OCI-LY7 (cell line): ENCODE results near the gene ZNF775. TPM values are rescaled to one million over a fixed set of nuclear protein-coding genes. Genes with fewer than 3 reads are reported as not detected.

Source experiments
- BruUV-seq: library from RNA; stranded (reverse); fragments of 400-500 nt; replicated peaks from 2 replicates; lab custom pipeline; 2021; lab: Mats Ljungman, UMichigan
- CTCF ChIA-PET: fragments of 300-600 bp; sonication (Branson Sonifier 250); formaldehyde crosslinking; loops from one replicate; lab custom pipeline; 2022; ENCODE audit warnings: antibody characterized with exemption; ENCODE audit not compliant: unreplicated experiment; lab: Charles Lee
- POLR2A ChIA-PET: fragments of 300-600 bp; sonication (Branson Sonifier 250); formaldehyde crosslinking; loops from one replicate; lab custom pipeline; 2022; ENCODE audit warnings: antibody characterized with exemption; lab: Charles Lee
- DNase-seq: peaks from one replicate; pipeline ENCODE4 v3.0.0-alpha.2; 2015; ENCODE audit warnings: low spot score
- H2AFZ ChIP-seq: fragments of 200-600 bp; sonication (generic), shearing (Covaris generic); 2 replicates; pipeline ENCODE4 v1.6.1; 2014; ENCODE audit warnings: mild to moderate bottlenecking, antibody characterized with exemption, low read length, moderate library complexity
- H3K27ac ChIP-seq: fragments of 200-600 bp; sonication (generic); 2 replicates; pipeline ENCODE4 v1.5.1; 2014; ENCODE audit warnings: mixed run types, low read depth, mild to moderate bottlenecking, moderate library complexity, low read length, inconsistent platforms; ENCODE audit not compliant: poor library complexity, severe bottlenecking
- H3K36me3 ChIP-seq: fragments of 200-600 bp; sonication (generic); 2 replicates; pipeline ENCODE4 v1.6.1; 2014; ENCODE audit warnings: mild to moderate bottlenecking, antibody characterized with exemption, low read length, moderate library complexity, mixed read lengths; ENCODE audit not compliant: insufficient read depth
- H3K4me1 ChIP-seq: fragments of 200-600 bp; sonication (generic); 2 replicates; pipeline ENCODE4 v1.5.1; 2014; ENCODE audit warnings: mild to moderate bottlenecking, low read length; ENCODE audit not compliant: insufficient read depth, poor library complexity, severe bottlenecking
- H3K4me2 ChIP-seq: fragments of 200-600 bp; sonication (generic); 2 replicates; pipeline ENCODE4 v1.6.1; 2014; ENCODE audit warnings: mild to moderate bottlenecking, low read length
- H3K4me3 ChIP-seq: fragments of 200-600 bp; sonication (generic); 2 replicates; pipeline ENCODE4 v1.5.1; 2014; ENCODE audit warnings: mild to moderate bottlenecking, low read depth, low read length; ENCODE audit not compliant: poor library complexity, severe bottlenecking
- H3K79me2 ChIP-seq: fragments of 200-600 bp; sonication (generic); 2 replicates; pipeline ENCODE4 v1.6.1; 2016; ENCODE audit warnings: low read depth, mild to moderate bottlenecking, low read length, moderate library complexity, mixed read lengths; ENCODE audit not compliant: insufficient read depth
- H3K9me2 ChIP-seq: fragments of 200-600 bp; sonication (generic); 2 replicates; pipeline ENCODE4 v1.6.1; 2016; ENCODE audit warnings: mild to moderate bottlenecking, low read length, mixed read lengths; ENCODE audit not compliant: insufficient read depth
- H3K9me3 ChIP-seq: fragments of 200-600 bp; sonication (generic); 2 replicates; pipeline ENCODE4 v1.6.1; 2014; ENCODE audit warnings: mild to moderate bottlenecking, mixed run types, low read length, mixed read lengths
- H4K20me1 ChIP-seq: fragments of 200-600 bp; sonication (generic); 2 replicates; pipeline ENCODE4 v1.6.1; 2014; ENCODE audit warnings: mild to moderate bottlenecking, antibody characterized with exemption, low read length, moderate library complexity, mixed read lengths; ENCODE audit not compliant: insufficient read depth
- EZH2phosphoT487 ChIP-seq: fragments of 200-600 bp; sonication (generic); IDR thresholded peaks from 2 replicates; pipeline ENCODE4 v1.6.1; 2018; ENCODE audit warnings: low read depth, borderline replicate concordance, mild to moderate bottlenecking, mixed run types, antibody characterized with exemption, low read length, moderate library complexity, mixed read lengths
- intact Hi-C: fragments of 100-400 bp; cut with micrococcal nuclease; formaldehyde crosslinking; loops from one replicate; pipeline ENCODE4 v1.10.0; 2022; ENCODE audit not compliant: unreplicated experiment
- total RNA-seq, 2 experiments: library from RNA; depleted of rRNA in 1 of 2; stranded (reverse); fragments of >200 nt in 1 of 2; shearing (Covaris generic) in 1 of 2; gene quantifications; 2 replicates each; pipeline ENCODE4 v1.2.3, GENCODE V29; 2014 to 2022
- TF ChIP-seq, protein P1 (sequence below): fragments of 200-600 bp; sonication (generic); conservative IDR thresholded peaks from 2 replicates; pipeline ENCODE4 v1.5.1; 2014; ENCODE audit warnings: mild to moderate bottlenecking, antibody characterized with exemption, low read length, moderate library complexity, mixed read lengths

ZNF775 gene
- total RNA-seq, 2 experiments from 2014 or later, result 4.7 to 6.5 TPM

DNA sequence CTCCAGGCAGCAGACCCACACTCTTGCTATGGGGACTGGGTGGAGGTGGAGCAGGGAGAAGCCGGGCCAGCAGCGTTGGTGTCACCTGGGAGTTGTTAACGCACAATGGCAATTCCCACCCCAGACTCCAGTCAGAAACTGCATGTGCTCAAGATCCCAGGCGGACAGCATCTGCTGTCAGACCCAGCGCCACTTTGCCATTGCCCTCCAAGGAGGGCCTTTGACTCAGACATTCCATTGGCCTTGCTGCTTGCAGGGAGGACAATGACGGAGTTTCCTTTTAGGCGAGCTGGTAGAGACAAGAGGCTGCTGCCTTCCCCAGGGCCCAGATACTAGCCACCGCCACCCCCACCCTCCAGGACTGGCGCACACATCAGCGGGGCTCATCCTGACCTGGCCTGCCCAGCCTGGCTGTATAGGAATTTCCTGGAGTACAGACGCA is 34.5 kb downstream of the ZNF775 start:
- CTCF ChIA-PET, result no interaction called here
- Histone ChIP-seq H2AFZ (no peak overlapping the region), H3K36me3 (peaks cover 6% of the 10 kb centered on the region; the same call in 1 of the 2 replicates), H3K4me2 (no peak overlapping the region), H3K79me2 (no peaks in the 10 kb centered on the region), H3K4me3 (no peak overlapping the region), H4K20me1 (no peaks in the 10 kb centered on the region), H3K9me2 (no peaks in the 10 kb centered on the region), H3K9me3 (no peaks in the 10 kb centered on the region), H3K27ac (no peak overlapping the region), H3K4me1 (no peaks in the 10 kb centered on the region)
- no peak for TF ChIP-seq EZH2phosphoT487
- TF ChIP-seq, protein P1, sequence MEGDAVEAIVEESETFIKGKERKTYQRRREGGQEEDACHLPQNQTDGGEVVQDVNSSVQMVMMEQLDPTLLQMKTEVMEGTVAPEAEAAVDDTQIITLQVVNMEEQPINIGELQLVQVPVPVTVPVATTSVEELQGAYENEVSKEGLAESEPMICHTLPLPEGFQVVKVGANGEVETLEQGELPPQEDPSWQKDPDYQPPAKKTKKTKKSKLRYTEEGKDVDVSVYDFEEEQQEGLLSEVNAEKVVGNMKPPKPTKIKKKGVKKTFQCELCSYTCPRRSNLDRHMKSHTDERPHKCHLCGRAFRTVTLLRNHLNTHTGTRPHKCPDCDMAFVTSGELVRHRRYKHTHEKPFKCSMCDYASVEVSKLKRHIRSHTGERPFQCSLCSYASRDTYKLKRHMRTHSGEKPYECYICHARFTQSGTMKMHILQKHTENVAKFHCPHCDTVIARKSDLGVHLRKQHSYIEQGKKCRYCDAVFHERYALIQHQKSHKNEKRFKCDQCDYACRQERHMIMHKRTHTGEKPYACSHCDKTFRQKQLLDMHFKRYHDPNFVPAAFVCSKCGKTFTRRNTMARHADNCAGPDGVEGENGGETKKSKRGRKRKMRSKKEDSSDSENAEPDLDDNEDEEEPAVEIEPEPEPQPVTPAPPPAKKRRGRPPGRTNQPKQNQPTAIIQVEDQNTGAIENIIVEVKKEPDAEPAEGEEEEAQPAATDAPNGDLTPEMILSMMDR, result no peak
- BruUV-seq, result no TSS peak
- intact Hi-C loops, result no loop called here
- DNase-seq, result no peak
- POLR2A ChIA-PET, result no interaction called here

DNA sequence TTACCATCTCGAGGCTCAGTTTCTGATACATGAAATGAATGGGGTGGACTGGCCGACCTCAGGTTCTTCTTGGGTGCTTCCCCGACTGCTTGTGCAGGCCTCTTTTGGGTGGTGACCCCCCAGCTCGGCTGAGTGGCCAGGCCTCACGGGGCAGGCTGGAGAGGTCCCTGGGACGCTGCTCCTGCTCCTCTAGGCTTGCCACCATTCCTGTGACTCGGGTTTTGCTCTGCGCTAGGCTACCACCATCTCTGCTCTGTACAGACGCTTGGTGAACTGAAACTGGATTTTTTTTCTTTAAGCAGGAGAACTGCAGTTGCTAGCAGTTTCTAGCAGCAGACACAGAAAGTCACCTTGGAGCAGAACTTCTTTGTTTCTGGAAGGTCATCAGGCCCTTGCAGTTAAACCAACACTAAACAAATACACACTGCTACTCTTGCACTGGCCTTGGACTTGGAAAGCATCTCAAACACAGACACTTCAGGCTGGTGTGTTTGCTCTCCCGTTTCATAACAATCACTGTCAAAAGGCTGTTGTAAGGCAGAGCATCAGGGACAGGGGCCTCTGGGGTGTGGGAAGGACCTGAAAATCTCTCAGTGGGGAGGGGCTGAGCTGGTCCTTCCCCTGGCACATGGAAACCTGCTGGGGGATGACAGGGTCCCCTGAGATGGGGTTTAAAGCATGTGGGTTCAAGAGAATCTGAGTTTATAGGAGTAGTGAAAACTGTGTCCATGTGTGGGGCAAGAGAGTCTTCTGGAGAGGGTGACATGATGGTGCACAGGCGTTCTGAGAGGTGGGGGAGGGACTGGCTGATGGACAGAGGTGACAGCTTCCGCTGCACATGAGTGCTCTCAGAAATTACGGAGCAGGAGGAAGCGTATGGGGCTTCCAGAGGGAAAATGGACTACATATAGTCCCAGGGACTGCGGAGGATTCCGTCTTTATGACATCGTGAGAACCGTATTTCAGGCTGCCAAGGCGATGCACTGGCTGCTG is 36.3 kb downstream of the ZNF775 start:
- no TSS peak for BruUV-seq
- CTCF ChIA-PET, result no interaction called here
- intact Hi-C loops, result no loop called here
- Histone ChIP-seq H3K79me2 (no peaks in the 10 kb centered on the region), H3K4me2 (no peak overlapping the region), H2AFZ (no peak overlapping the region), H3K9me2 (no peaks in the 10 kb centered on the region), H3K36me3 (peaks cover 5% of the 10 kb centered on the region; the same call in 1 of the 2 replicates), H3K4me3 (no peak overlapping the region), H3K9me3 (no peaks in the 10 kb centered on the region), H4K20me1 (no peaks in the 10 kb centered on the region), H3K4me1 (no peaks in the 10 kb centered on the region), H3K27ac (no peak overlapping the region)
- TF ChIP-seq, protein P1, result no peak
- no peak for TF ChIP-seq EZH2phosphoT487
- DNase-seq, result no peak
- POLR2A ChIA-PET, result interaction anchor here (0.6 kb wide), 1 partner anchor 78 kb away, joined by 3 read pairs; no protein-coding TSS in a partner anchor
